K562 (cell line): ENCODE results near the gene SREBF1. TPM values are rescaled to one million over a fixed set of nuclear protein-coding genes. Genes with fewer than 3 reads are reported as not detected.
"Not testable (repeated sequence)": the region's sequence is repeated elsewhere in the genome, so short reads cannot be mapped to it uniquely, and the experiment has no call there.

Experiments used
- ATAC-seq: fragments of 200-7000 bp; cut with Tn5 transposase; 3 replicates; pipeline ENCODE4 v1.9.1; 2020; ENCODE audit warnings: moderate library complexity
- BruUV-seq: library from RNA; stranded (reverse); fragments of 400-500 nt; replicated peaks from 2 replicates; lab custom pipeline; 2021; lab: Mats Ljungman, UMichigan
- CTCF ChIA-PET: fragments of 300-600 bp; formaldehyde crosslinking; extraction: SDS; loops from one replicate; lab custom pipeline; 2021; ENCODE audit warnings: low intra/inter-chr PET ratio; lab: Yijun Ruan, JAX
- POLR2A ChIA-PET: fragments of 300-600, 350-650 bp; sonication (Branson Sonifier 250); formaldehyde crosslinking; extraction: SDS; loops from one replicate; lab custom pipeline; 2021; ENCODE audit warnings: antibody characterized with exemption, inconsistent platforms; lab: Yijun Ruan, JAX
- DNase-seq, 4 experiments: peaks; one replicate each; pipeline versions ENCODE4 v3.0.0 to v3.0.0-alpha.2; 2011 to 2018; ENCODE audit warnings: low spot score in 3 of 4, mixed read lengths in 3 of 4; ENCODE audit errors: extremely low read depth in 1 of 4
- FAIRE-seq: peaks from 2 replicates; lab custom pipeline; 2011; peaks lifted over from hg19 to GRCh38; lab: Jason Lieb, UNC
- H2AFZ ChIP-seq: 2 replicates; pipeline ENCODE4 v1.6.0; 2011; ENCODE audit warnings: low read depth, low read length, control low read depth, inconsistent platforms
- H3K27ac ChIP-seq: fragments of 200-600 bp; 3 replicates; pipeline ENCODE4 v1.8.0; 2011; ENCODE audit warnings: low read depth, mild to moderate bottlenecking, control low read depth, inconsistent platforms, low read length, moderate library complexity, mixed read lengths; ENCODE audit errors: extremely low read depth
- H3K27me3 ChIP-seq, 2 experiments: fragments of 300-600 bp in 1 of 2; 2 replicates in 1 of 2; 3 replicates in 1 of 2; pipeline versions ENCODE4 v1.6.0 to v1.8.0; 2011; ENCODE audit warnings: inconsistent platforms in 2 of 2, low read length in 2 of 2, mild to moderate bottlenecking in 1 of 2, mixed read lengths in 1 of 2, moderate library complexity in 1 of 2; ENCODE audit not compliant: control insufficient read depth in 2 of 2, insufficient read depth in 2 of 2
- H3K36me3 ChIP-seq: fragments of 300-600 bp; 3 replicates; pipeline ENCODE4 v1.8.0; 2011; ENCODE audit warnings: mild to moderate bottlenecking, low read length, inconsistent platforms; ENCODE audit not compliant: control insufficient read depth, insufficient read depth
- H3K4me1 ChIP-seq, 2 experiments: fragments of 200-600 bp in 1 of 2; replicated peaks in 1 of 2; 2 replicates in 1 of 2; 3 replicates in 1 of 2; pipeline versions ENCODE4 v1.5.1 to v1.8.0; 2011; ENCODE audit warnings: inconsistent platforms in 2 of 2, low read length in 2 of 2, mild to moderate bottlenecking in 1 of 2, mixed read lengths in 1 of 2, moderate library complexity in 1 of 2; ENCODE audit not compliant: control insufficient read depth in 2 of 2, insufficient read depth in 2 of 2
- H3K4me2 ChIP-seq: 2 replicates; pipeline ENCODE4 v1.6.1; 2011; ENCODE audit warnings: low read length, control low read depth, inconsistent platforms, mixed read lengths; ENCODE audit not compliant: insufficient read depth
- H3K4me3 ChIP-seq: fragments of 200-600 bp; sonication (generic), shearing (Covaris generic); 2 replicates; pipeline ENCODE4 v1.5.1; 2016; ENCODE audit warnings: control low read depth, inconsistent platforms
- H3K79me2 ChIP-seq: fragments of 200-600 bp; 3 replicates; pipeline ENCODE4 v1.8.0; 2011; ENCODE audit warnings: low read length, inconsistent platforms; ENCODE audit not compliant: control insufficient read depth, insufficient read depth
- H3K9ac ChIP-seq, 2 experiments: 2 replicates each; pipeline versions ENCODE4 v1.6.0 to v1.6.1; 2011; ENCODE audit warnings: low read depth in 2 of 2, low read length in 2 of 2, control low read depth in 1 of 2, inconsistent platforms in 1 of 2, mild to moderate bottlenecking in 1 of 2, mixed read lengths in 1 of 2; ENCODE audit not compliant: insufficient read depth in 1 of 2
- H3K9me1 ChIP-seq: one replicate; pipeline ENCODE4 v1.6.0; 2011; ENCODE audit warnings: inconsistent platforms, mild to moderate bottlenecking, low read length, moderate library complexity; ENCODE audit not compliant: control insufficient read depth, insufficient read depth
- H3K9me3 ChIP-seq: replicated peaks from 2 replicates; pipeline ENCODE4 v1.5.1; 2011; ENCODE audit warnings: low read depth, low read length, inconsistent platforms; ENCODE audit not compliant: control insufficient read depth, insufficient read depth
- H4K20me1 ChIP-seq: replicated peaks from 2 replicates; pipeline ENCODE4 v1.6.1; 2011; ENCODE audit warnings: low read length, inconsistent platforms, mixed read lengths; ENCODE audit not compliant: control insufficient read depth, insufficient read depth
- BRD4 ChIP-seq: fragments of 200-600 bp; sonication (generic); IDR thresholded peaks from 2 replicates; pipeline ENCODE4 v1.6.1; 2017; ENCODE audit warnings: inconsistent platforms
- KAT2B ChIP-seq: IDR thresholded peaks from one replicate; pipeline ENCODE4 v1.6.1; 2012; ENCODE audit warnings: low read depth, mild to moderate bottlenecking, control low read depth, inconsistent platforms, low read length, moderate library complexity
- MAFG ChIP-seq: fragments of 450-650 bp; conservative IDR thresholded peaks from 2 replicates; pipeline ENCODE4 v1.6.1; 2016; ENCODE audit warnings: missing genetic modification characterization, missing compliant biosample characterization
- MEIS2 ChIP-seq: fragments of 450-650 bp; IDR thresholded peaks from 2 replicates; pipeline ENCODE4 v1.6.1; 2014; ENCODE audit warnings: mild to moderate bottlenecking; ENCODE audit not compliant: partially characterized antibody
- SNRNP70 ChIP-seq: fragments of 200-400 bp; formaldehyde crosslinking; optimal IDR thresholded peaks from 2 replicates; pipeline ENCODE3; 2017; ENCODE audit warnings: low read depth, low read length
- TGIF2 ChIP-seq: sonication (generic); formaldehyde crosslinking; IDR thresholded peaks from 2 replicates; pipeline ENCODE4 v1.8.1; 2022; ENCODE audit warnings: mild to moderate bottlenecking, missing genetic modification reagents, moderate library complexity
- ZNF282 ChIP-seq: sonication (generic); formaldehyde crosslinking; IDR thresholded peaks from 2 replicates; pipeline ENCODE4 v1.8.1; 2023; ENCODE audit warnings: missing genetic modification reagents
- WGBS: fragments of 100-300 bp; shearing (Covaris generic); methylation state at CpG from one replicate; pipeline ENCODE4 v1.1.6; 2016; ENCODE audit warnings: low coverage, mixed read lengths; ENCODE audit not compliant: insufficient coverage; ENCODE audit errors: missing lambda C conversion rate; 5-methylcytosine and 5-hydroxymethylcytosine counted together
- in situ Hi-C: fragments of 300-500 bp; cut with MboI; formaldehyde crosslinking; loops from 4 replicates; pipeline ENCODE4 v1.15.0; 2018; ENCODE audit warnings: inconsistent platforms, mixed read lengths
- intact Hi-C: fragments of 100-400 bp; cut with micrococcal nuclease; formaldehyde crosslinking; loops from 2 replicates; pipeline ENCODE4 v1.14.2; 2022
- polyA plus RNA-seq, 8 experiments: library from polyadenylated mRNA; depleted of rRNA in 4 of 8; stranded (reverse) in 5 of 8; unstranded in 3 of 8; fragments of >200 nt; fragmentation: Nextera tagmentation in 2 of 8; fragmentation: Illumina TruSeq in 1 of 8; extraction: Ambion mirVana in 2 of 8; extraction: Trizol in 1 of 8; gene quantifications; 2 replicates each; pipeline versions ENCODE4 v1.2.1 to v1.2.3, GENCODE V29; 2011 to 2014; ENCODE audit warnings: inconsistent platforms in 1 of 8, missing spikeins in 1 of 8
- total RNA-seq, 7 experiments: library from RNA; depleted of rRNA in 6 of 7; stranded (reverse); fragments of >200 nt in 6 of 7; fragmentation: Illumina TruSeq in 2 of 7; extraction: Trizol in 2 of 7; gene quantifications; 2 replicates each; pipeline versions ENCODE4 v1.2.1 to v1.2.3, GENCODE V29; 2011 to 2021; ENCODE audit warnings: low replicate concordance in 1 of 7
- TF ChIP-seq, protein P1 (sequence below): sonication (generic); formaldehyde crosslinking; IDR thresholded peaks from 2 replicates; pipeline ENCODE4 v1.8.0; 2022; ENCODE audit warnings: mild to moderate bottlenecking, missing genetic modification reagents
- TF ChIP-seq, protein P2 (sequence below): IDR thresholded peaks from 2 replicates; pipeline ENCODE4 v1.6.1; 2011; ENCODE audit warnings: borderline replicate concordance, low read depth, mild to moderate bottlenecking, moderate library complexity, low read length; ENCODE audit not compliant: insufficient read depth, poor library complexity, severe bottlenecking
- TF ChIP-seq, protein P3 (sequence below): fragments of 450-650 bp; conservative IDR thresholded peaks from 2 replicates; pipeline ENCODE4 v1.6.1; 2016; ENCODE audit warnings: missing genetic modification characterization, low read depth, mild to moderate bottlenecking, missing compliant biosample characterization, moderate library complexity

The SREBF1 gene
- total and polyA plus RNA-seq, 9 of the 15 experiments (the other 6 are each of a cell fraction or from before 2014, with no cell fraction given): 1.6 to 169 (median 69.4) TPM

DNA sequence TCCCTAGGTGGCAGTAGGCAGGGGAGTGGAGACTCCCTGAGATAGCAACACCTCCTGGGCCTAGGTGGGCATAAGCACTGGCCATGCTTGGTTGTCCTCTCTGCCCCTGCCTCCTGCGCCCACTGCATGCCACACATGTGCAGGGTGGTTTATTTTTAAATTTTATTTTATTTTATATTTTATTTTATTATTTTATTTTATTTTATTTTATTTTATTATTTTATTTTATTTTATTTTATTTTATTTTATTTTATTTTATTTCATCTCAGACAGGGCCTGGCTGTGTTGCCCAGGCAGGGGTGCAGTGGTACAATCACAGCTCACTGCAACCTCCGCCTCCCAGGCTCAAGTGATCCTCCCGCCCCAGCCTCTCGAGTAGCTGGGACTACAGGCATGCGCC lies 28.6 kb downstream of the SREBF1 start:
- CTCF ChIA-PET: not testable (repeated sequence)

DNA sequence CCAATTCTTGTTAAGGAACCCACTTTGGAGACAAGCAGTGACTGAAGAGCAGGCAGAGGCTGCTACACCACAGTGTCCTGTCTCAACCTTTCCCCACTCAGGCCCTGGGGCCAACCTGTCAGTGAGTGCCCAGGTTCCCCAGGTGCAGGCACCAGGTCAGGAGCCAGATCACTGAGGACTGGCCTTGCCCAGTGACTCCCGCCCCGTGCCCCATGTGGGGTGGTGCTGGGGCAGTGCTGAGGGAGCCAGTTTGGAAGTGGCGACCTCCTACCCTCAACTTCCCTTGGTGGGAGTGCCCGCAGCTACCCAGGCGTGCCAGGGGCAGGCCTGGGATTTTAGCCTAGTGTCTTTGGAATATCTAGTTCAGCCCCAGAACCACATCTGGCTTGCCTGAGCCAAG lies 29.3 kb downstream of the SREBF1 start:
- POLR2A ChIA-PET: interaction anchor here (0.8 to 1.5 kb wide), 4 partner anchors 11 to 29 kb away, joined by 3 to 4 read pairs (median 4); partner anchors contain the start of gene SREBF1
- Histone ChIP-seq H3K27me3 (no peaks in the 10 kb centered on the region), H3K79me2 (no peaks in the 10 kb centered on the region), H3K9ac (no peak overlapping the region), H3K9me1 (no peaks in the 10 kb centered on the region), H4K20me1 (no peaks in the 10 kb centered on the region), H3K36me3 (peaks cover 36% of the 10 kb centered on the region; the same call in 2 of the 3 replicates), H2AFZ (no peak overlapping the region), H3K9me3 (no peaks in the 10 kb centered on the region), H3K27ac (no peak overlapping the region), H3K4me3 (no peak overlapping the region), H3K4me2 (no peak overlapping the region), H3K4me1 (peaks cover 6 to 44% of the 10 kb centered on the region in 2 experiments; a peak in 4 of 5 replicates)
- no peak for FAIRE-seq
- no TSS peak for BruUV-seq
- ATAC-seq: no peak
- WGBS: 88% methylated on average over 5 of the region's 5 CpGs
- CTCF ChIA-PET: no interaction called here
- intact Hi-C loops (no loop called here), in situ Hi-C loops (no loop called here)
- no peak for DNase-seq
- TF ChIP-seq ZNF282 (CRISPR knock-in tag) (no peak), TGIF2 (CRISPR knock-in tag) (no peak), MAFG (no peak), MEIS2 (no peak), KAT2B (no peak), SNRNP70 (no peak), BRD4 (no peak)
- TF ChIP-seq, protein P1, sequence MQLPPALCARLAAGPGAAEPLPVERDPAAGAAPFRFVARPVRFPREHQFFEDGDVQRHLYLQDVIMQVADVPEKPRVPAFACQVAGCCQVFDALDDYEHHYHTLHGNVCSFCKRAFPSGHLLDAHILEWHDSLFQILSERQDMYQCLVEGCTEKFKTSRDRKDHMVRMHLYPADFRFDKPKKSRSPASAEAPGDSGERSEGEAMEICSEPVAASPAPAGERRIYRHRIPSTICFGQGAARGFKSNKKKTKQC: no peak
- TF ChIP-seq, protein P2, sequence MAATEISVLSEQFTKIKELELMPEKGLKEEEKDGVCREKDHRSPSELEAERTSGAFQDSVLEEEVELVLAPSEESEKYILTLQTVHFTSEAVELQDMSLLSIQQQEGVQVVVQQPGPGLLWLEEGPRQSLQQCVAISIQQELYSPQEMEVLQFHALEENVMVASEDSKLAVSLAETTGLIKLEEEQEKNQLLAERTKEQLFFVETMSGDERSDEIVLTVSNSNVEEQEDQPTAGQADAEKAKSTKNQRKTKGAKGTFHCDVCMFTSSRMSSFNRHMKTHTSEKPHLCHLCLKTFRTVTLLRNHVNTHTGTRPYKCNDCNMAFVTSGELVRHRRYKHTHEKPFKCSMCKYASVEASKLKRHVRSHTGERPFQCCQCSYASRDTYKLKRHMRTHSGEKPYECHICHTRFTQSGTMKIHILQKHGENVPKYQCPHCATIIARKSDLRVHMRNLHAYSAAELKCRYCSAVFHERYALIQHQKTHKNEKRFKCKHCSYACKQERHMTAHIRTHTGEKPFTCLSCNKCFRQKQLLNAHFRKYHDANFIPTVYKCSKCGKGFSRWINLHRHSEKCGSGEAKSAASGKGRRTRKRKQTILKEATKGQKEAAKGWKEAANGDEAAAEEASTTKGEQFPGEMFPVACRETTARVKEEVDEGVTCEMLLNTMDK: no peak
- TF ChIP-seq, protein P3, sequence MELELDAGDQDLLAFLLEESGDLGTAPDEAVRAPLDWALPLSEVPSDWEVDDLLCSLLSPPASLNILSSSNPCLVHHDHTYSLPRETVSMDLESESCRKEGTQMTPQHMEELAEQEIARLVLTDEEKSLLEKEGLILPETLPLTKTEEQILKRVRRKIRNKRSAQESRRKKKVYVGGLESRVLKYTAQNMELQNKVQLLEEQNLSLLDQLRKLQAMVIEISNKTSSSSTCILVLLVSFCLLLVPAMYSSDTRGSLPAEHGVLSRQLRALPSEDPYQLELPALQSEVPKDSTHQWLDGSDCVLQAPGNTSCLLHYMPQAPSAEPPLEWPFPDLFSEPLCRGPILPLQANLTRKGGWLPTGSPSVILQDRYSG: no peak

More for the DNA sequence above, 28.6 kb downstream of the SREBF1 start:
- intact Hi-C loops, H3K9me1 ChIP-seq, H4K20me1 ChIP-seq, H3K4me3 ChIP-seq, H3K27me3 ChIP-seq, FAIRE-seq, in situ Hi-C loops, H3K4me2 ChIP-seq, H3K27ac ChIP-seq, H2AFZ ChIP-seq, BruUV-seq, H3K9me3 ChIP-seq, ATAC-seq, DNase-seq, H3K79me2 ChIP-seq: not testable (repeated sequence)
- 96% methylated on average over 5 of the region's 5 CpGs for WGBS
- H3K36me3 ChIP-seq: peaks cover 44% of the 10 kb centered on the region; the same call in 2 of the 3 replicates
- 0 out of 4 replicates have a peak overlapping the region, but pooled peaks of 1 of the 2 experiments have one; percentile 26 for H3K9ac ChIP-seq
- POLR2A ChIA-PET: interaction anchor here (0.8 to 1.1 kb wide), 3 partner anchors 10 to 28 kb away, joined by 3 to 4 read pairs (median 3); partner anchors contain the start of gene SREBF1
- H3K4me1 ChIP-seq: peaks cover 6 to 51% of the 10 kb centered on the region in 2 experiments; a peak in 4 of 5 replicates
